ENCODE results near the gene CRAMP1.
A peak's percentile ranks its signal among the peaks of the same experiment; 100 is the strongest.

The CRAMP1 gene

DNA sequence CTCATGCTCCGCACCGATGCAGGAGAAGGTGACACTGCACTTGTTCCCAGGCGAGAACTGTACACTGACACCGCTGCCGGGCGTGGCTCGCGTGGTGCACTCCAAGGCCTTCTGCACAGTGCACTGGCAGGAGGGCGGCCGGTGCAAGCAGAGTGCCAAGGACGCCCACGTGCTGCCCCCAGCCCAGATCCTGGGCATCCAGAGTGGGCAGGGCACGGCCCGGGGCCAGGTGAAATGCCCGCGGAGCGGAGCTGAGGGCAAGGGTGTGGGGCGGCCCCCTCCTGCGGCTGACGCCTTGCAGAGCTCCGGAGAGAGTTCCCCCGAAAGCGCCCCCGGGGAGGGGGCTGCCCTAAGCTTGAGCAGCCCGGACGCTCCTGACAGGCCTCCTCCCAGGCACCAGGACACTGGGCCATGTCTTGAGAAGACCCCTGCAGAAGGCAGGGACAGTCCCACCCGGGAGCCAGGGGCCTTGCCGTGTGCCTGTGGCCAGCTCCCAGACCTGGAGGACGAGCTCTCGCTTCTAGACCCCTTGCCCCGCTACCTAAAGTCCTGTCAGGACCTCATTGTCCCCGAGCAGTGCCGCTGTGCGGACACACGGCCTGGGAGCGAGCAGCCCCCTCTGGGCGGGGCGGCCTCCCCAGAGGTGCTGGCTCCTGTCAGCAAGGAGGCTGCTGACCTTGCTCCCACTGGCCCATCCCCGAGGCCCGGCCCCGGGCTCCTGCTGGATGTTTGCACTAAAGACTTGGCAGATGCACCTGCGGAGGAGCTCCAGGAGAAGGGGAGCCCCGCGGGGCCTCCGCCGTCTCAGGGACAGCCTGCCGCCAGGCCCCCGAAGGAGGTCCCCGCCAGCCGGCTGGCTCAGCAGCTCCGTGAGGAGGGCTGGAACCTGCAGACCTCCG, 44.0 kb downstream of the CRAMP1 start:
- DNase-seq (ENCODE audit: low read depth), result no peak

GRCh38 chr16:1656808-1657617, 44.9 kb downstream of the CRAMP1 start:
- no peak for DNase-seq (ENCODE audit: low read depth)

- no peak for DNase-seq (ENCODE audit: low read depth)
These were observed 45.7 kb downstream of the CRAMP1 start for GRCh38 chr16:1657841-1658240.

DNA sequence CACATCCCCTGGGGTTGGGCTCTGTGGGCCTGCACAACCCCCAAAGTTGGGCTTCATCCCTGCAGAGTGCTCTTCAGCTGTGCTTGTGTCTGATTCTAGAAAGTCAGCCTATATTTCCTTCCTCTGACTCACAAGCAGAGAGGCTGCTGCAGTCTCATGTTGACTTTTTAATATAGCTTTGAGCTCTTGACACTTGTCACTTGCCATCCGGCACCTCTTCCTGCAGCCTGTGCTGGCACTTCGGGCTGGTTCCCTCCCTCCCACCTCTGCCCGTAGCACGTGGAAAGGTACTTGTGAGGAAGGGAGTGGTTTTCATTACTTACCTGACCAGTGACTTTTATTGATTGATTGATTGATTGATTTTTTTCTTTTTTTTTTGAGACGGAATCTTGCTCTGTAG, 46.9 kb downstream of the CRAMP1 start:
- no peak for DNase-seq (ENCODE audit: low read depth)

DNA sequence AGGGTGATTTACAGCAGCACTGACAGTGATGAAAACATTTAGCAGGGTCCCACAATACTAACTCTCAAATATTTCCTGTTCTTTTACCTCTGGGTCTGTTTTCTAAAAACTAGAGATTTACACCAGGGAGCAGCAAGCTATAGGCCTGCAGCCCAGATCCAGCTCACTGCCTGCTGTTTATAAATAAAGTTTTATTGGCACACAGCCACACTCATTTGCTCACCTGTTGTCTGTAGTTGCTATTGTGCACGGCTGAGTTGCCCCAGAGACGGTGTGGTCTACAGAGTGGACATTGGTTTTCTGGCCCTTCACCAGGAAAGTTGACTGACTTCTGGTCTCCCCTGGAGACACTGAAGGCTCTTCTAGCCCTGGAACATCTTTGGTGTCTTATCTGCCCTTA, 49.7 kb downstream of the CRAMP1 start:
- DNase-seq (ENCODE audit: low read depth), result no peak

DNA sequence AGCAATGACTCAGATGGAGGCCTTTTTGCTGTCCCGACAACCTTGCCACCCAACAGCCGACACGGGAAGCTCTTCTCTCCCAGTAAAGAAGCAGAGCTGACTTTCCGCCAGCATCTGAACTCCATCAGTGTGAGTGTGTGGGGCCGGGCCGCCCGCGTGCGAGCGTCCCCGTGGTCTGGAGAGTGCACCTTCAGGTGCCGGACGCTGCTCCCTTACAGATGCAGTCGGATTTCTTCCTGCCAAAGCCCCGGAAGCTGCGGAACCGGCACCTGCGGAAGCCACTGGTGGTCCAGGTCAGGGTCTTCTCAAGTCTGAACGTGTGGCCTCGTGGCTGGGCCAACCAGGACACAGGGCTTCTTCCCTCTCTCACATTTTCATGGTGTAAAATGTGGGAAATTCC, 50.4 kb downstream of the CRAMP1 start:
- DNase-seq (ENCODE audit: low read depth), result no peak

GRCh38 chr16:1665829-1666228, 53.7 kb downstream of the CRAMP1 start:
- DNase-seq (ENCODE audit: low read depth), result no peak

DNA sequence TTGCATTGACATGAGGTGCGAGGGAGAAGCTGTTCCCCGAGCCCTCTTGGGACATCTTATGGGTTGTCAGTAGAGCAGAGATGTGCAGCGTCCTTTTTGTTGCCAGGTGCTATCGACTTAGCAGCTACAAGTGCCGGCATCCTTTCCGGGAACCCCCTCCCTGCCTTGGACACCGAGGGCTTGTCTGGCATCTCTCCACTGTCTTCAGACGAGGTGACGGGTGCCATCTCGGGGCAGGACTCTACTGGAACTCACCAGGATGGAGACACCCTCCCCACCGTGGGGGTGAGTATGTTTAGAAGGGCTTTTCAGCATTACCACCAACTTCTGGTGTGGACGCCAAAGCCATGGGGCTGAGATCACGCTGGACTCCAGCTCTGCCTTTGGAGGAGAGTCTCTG, 54.2 kb downstream of the CRAMP1 start:
- no peak for DNase-seq (ENCODE audit: low read depth)

- DNase-seq (ENCODE audit: low read depth), result no peak
These were observed 55.1 kb downstream of the CRAMP1 start for GRCh38 chr16:1667271-1667670.

GRCh38 chr16:1667916-1668315, 55.8 kb downstream of the CRAMP1 start:
- no peak for DNase-seq (ENCODE audit: low read depth)

DNA sequence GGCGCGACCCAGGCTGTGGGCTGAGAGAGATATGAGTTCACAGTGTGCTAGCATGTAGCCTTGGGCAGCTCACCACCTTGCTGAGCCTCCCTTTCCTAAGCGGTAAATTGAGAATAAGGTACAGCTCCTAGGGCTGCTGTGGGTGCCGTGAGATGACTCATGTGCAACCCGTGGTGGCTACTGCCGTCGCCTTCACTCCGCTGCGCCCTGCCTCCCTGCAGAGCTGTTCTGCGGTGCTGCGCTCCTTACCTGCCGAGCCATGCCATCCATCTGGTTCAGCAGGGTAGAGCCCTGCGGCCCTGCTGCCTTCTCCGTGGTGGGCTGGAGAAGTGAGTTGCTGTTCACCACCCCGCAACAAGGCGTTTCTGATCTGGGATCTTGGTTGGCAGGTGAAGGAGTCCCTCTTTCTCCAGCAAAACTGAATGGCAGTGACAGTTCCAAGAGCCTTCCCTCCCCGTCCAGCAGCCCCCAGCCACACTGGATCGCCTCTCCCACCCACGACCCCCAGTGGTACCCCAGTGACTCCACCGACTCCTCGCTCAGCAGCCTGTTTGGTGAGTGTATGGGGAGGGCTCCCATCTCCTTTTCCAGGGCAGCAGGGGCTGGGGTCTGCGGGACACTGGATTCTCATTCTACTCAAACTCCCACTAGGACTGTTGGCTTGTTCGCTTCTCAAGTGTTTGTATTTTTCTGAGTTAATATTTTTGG, 56.6 kb downstream of the CRAMP1 start:
- DNase-seq (ENCODE audit: low read depth), result no peak

DNA sequence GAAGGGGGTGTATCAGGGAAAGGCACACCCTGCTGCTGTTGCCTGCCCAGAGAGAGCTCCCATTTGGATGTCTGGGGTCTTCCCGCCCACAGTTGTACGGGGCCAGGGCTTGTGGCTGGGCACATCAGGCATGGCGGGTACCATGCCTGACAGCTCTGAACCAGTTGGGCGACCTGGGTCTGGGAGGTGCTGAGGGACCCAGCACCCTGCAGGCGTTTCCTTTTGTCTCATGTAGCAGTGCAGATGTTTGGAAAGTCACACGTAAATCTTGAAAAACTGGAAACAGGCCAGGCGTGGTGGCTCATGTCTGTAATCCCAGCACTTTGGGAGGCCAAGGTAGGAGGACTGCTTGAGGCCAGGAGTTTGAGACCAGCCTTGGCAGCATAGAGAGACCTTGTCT, 57.5 kb downstream of the CRAMP1 start:
- no peak for DNase-seq (ENCODE audit: low read depth)

DNA sequence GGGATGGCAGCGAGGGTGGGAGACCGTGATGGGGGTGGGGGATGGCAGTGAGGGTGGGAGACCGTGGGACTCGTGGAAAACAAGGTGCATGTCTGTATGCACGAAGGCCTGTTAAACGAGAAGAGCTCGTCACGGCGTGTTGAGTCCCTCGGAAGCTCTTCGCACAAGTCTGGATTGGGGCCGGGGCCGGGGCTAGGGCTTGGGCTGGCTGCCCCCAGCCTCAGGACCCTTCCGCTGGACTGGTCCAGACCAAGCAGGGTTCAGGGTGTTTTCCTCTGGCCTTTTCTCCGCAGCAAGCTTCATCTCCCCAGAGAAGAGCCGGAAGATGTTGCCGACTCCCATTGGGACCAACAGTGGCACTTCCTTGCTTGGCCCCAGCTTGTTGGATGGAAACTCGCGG, 58.2 kb downstream of the CRAMP1 start:
- DNase-seq (ENCODE audit: low read depth), result no peak

- DNase-seq (ENCODE audit: low read depth), result no peak
These were observed 58.7 kb downstream of the CRAMP1 start for GRCh38 chr16:1670866-1671265.

DNA sequence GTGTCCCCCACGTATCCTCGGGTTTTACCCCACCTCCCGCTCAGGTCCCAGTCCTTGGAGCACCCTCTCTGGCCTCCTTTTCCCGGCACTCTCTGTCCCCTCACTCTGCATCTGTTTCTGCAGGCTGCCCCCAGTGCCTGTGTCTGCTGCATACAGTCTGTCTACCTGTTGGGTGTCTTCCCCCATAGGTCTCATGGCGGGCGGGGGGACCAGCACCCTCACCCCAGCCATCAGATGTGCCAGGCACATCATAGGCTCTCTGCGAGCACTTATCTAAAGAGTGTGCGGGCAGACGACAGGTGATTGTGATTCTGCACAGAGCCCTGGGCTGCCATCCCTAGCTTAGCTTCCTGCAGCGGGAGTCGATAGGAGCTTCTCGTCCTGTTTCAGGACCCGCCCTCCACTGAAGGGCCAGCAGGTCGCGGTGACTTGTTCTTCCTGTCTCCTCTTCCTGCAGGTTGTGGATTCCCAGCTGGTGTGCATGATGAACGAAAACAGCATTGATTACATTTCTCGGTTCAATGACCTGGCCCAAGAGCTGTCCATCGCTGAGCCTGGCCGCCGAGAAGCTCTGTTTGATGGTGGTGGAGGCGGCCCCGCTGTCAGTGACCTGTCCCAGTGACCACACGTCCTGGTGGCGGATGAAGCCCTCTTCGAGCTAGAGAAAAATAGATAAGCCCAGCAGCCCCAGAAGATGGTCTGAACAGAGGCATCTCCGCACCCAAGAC, 61.4 kb downstream of the CRAMP1 start:
- DNase-seq (ENCODE audit: low read depth), result no peak

- no peak for DNase-seq (ENCODE audit: low read depth)
These were observed 62.1 kb downstream of the CRAMP1 start for GRCh38 chr16:1674306-1674705.

DNA sequence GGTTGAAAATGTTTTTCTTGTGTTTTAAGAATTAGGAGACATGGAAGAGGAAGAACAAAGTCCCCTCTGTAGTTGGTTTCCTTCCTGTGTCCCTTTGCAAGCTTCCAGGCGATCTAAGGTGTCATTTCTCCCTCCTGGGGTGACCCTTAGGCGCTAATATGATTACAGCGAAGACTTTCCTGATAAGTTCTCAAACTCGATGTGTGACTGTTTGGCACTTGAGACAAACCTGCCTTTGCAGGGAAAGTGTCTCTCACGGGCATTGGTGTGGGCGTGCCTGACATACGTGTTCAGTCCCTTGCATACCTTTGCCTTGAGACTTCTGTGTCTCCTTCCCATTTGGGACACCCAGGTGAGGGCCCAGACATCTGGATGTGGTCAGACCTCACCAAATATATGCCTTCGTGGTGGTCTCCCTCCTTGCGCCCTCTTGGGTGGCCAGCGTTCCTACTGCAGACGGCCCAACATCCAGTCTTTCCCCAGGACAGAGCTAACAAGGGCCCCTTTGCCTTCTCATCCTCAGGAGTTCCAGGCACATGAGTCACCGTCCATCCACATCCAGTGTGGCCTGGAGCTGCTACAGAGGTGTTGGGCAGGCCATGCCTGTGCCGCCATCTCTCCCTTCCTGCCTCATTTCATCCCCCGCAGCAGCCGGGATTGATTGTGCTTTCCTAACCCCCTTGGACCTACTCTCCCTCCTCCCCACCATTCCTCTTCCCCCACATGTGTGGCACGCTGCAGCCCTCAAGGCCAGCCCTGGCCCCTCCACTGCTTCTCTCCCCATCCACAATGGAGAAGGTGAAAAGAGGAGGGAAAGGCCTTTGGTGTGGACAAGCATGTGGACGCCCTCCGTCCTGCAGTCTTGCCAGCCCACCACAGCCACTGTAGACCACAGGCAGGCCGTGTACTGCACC, 62.8 kb downstream of the CRAMP1 start:
- no peak for DNase-seq (ENCODE audit: low read depth)

GRCh38 chr16:1676661-1677060, 64.5 kb downstream of the CRAMP1 start:
- no peak for DNase-seq (ENCODE audit: low read depth)

DNA sequence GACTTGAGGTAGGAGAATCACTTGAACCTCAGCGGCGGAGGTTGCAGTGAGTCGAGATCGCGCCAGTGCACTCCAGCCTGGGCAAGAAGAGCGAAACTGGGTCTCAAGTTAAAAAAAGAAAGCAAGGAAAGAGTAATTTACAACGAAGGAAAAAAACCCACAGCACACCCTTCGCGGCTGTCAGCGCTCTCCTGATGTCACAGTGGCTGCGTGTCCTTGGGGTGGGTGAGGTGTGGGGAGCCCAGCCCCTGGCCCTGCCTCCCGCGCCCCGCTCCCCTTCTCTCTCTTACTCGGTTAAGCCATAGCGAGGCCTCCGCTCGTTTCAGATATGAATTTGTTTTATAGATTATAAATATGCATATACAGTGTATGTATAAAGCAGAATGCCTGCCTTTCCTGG, 65.2 kb downstream of the CRAMP1 start:
- DNase-seq (ENCODE audit: low read depth), result no peak

DNA sequence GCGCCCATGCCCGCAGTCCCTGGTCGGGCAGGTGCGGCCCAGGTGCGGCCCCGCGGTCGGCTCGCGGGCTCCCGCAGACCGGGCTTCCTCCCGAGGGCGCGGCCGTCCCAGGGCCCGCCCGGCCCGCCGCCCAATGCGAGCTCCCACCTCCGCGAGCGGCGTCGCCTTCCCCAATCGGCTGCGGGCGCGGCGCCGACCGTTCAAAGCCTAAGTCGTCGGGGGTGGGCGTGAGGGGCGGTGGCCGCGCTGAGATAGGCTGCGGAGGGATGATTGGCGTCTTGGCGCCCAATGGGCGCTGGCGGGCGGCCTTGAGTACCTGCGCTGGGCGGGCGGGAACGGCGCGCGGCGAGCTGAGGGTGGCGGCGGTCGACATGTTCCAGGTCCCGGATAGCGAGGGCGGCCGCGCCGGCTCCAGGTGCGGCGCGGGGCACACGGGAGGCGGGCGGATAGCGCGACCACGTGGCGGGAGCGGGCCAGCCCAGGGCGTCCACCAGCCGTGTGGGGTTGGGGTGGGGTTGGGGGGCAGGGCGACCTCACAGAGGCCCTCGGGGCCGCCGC, 65.9 kb downstream of the CRAMP1 start, which contains the start of gene JPT2:
JPT2 (plus strand) TSS at position 338 of the 558 bp plus-strand sequence; CDS start at position 372, 34 bp downstream.
- peak; percentile 94 for DNase-seq (ENCODE audit: low read depth)

All from activated T-helper 1 cell treated with Interleukin-2 at 50 U/mL for 16 hours (primary cell).